LNCaP clone FGC (cell line): ENCODE measurements around the gene EFR3B.

Source experiments
- DNase-seq: peaks from one replicate; pipeline ENCODE4 v3.0.0-alpha.2; 2011; ENCODE audit warnings: low read depth
- H3K4me3 ChIP-seq: 2 replicates; pipeline ENCODE4 v1.5.1; 2011; ENCODE audit warnings: mild to moderate bottlenecking, low read depth, low read length, control low read depth
- TF ChIP-seq, protein P1 (sequence below): IDR thresholded peaks from 2 replicates; pipeline ENCODE4 v1.5.1; 2012; ENCODE audit warnings: mild to moderate bottlenecking; ENCODE audit not compliant: control insufficient read depth, insufficient read depth; ENCODE audit errors: extremely low read depth

Gene EFR3B

DNA sequence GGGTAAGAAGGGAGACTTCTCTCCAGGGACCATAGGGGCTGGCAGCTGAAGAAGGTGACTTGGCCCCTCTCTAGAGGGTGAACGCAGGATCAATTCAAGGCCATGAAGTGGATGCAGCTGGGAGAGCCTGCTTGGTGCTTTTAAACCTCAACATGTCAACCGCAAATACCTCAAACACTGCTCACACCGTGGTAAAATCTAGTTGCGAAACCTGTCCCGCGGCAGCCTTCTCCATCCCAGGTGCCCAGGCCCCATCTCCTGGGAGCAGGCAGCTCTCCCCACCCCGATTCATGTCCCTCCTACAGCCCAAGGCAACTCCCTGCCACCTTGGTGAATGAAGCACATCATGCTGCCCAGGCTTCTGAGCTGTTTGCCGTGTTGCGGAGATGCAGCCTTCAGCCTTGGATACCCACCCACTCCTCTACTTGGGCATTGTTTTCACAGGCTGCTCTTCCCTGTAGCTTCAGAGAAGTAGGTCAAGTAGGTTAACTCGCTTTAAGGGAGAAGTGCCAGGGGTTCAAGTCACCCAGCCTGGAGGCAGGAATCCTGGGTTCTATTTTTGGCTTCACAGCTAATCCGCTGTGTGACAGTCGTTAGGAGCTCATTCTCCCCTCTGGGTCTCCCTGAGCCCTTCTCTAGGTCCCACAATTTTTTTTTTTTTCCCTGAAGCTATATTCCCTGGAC, 6.2 kb upstream of the EFR3B start:
- TF ChIP-seq, protein P1, sequence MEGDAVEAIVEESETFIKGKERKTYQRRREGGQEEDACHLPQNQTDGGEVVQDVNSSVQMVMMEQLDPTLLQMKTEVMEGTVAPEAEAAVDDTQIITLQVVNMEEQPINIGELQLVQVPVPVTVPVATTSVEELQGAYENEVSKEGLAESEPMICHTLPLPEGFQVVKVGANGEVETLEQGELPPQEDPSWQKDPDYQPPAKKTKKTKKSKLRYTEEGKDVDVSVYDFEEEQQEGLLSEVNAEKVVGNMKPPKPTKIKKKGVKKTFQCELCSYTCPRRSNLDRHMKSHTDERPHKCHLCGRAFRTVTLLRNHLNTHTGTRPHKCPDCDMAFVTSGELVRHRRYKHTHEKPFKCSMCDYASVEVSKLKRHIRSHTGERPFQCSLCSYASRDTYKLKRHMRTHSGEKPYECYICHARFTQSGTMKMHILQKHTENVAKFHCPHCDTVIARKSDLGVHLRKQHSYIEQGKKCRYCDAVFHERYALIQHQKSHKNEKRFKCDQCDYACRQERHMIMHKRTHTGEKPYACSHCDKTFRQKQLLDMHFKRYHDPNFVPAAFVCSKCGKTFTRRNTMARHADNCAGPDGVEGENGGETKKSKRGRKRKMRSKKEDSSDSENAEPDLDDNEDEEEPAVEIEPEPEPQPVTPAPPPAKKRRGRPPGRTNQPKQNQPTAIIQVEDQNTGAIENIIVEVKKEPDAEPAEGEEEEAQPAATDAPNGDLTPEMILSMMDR = no peak
- no peak for DNase-seq
- H3K4me3 ChIP-seq = no peak overlapping the region

DNA sequence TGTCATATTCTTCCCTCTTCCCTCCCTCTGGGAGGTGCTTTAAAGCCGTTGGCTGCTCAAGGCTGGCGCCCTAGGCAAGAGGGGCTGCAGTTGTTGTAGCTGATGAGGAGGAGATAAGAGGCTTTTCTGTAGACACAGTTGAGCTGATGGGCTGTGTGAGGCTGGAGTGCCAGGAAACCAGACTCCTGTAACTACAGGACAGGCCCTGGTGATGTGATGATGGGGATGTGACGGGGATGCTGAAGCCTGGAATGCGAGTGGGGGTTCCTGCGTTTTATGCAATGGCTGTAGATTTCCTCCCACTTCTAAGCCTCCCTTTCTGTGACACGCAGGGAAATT, 5.7 kb upstream of the EFR3B start:
- TF ChIP-seq, protein P1 = no peak
- no peak overlapping the region for H3K4me3 ChIP-seq
- no peak for DNase-seq

DNA sequence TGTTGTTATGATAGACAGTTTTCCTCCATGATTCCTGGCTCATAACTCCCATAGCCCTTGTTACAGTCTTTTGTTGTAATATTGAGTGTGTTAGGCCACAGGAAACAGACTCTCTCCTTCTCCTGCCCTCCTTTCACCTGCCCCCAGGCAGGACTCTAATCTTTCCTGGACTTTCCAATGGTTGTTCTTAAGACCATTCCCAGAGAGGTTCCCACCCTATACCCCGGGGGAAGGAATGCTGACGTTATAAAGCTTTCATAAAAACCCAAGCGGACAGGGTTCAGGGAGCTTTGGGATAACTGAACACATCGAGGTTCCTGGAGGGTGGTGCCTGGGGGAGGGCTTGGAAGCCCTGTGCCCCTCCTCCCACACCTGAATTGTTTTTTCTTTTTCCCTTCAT, 2.8 kb upstream of the EFR3B start:
- H3K4me3 ChIP-seq = no peak overlapping the region
- DNase-seq = no peak
- TF ChIP-seq, protein P1 = no peak

DNA sequence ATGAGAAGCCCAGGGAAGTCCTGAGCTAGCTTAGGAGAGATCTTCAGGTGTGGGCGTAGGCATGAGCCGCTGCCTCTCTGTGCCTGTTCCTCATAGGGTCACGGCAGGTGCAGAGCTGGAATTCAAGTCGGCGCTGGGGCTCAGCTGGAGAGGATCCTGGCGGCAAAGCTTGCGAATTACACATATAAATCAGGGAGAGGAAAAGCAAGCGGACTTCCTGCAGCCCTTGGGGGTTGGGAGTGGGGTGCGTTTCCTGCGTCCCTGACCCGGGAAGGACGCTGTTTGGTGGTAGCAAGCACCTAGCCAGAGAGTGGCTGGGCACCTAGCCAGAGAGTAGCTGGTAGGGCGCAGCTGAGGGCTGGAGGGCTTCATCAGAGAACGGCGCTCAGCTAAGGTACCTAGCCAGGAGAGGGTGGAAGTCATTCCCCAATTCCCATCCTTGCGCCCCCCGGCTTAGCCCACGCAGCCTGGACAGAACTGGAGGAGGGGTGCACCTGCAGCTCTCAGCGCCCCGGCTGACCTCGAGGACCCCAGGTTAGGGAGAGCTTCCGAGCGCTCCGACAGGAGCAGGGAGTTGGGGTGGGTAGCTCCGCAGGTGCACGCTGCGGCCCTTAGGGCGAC, 459 bp upstream of the EFR3B start:
- H3K4me3 ChIP-seq = peak overlapping the region; percentile 48
- TF ChIP-seq, protein P1 = no peak
- DNase-seq = peak; percentile 53

DNA sequence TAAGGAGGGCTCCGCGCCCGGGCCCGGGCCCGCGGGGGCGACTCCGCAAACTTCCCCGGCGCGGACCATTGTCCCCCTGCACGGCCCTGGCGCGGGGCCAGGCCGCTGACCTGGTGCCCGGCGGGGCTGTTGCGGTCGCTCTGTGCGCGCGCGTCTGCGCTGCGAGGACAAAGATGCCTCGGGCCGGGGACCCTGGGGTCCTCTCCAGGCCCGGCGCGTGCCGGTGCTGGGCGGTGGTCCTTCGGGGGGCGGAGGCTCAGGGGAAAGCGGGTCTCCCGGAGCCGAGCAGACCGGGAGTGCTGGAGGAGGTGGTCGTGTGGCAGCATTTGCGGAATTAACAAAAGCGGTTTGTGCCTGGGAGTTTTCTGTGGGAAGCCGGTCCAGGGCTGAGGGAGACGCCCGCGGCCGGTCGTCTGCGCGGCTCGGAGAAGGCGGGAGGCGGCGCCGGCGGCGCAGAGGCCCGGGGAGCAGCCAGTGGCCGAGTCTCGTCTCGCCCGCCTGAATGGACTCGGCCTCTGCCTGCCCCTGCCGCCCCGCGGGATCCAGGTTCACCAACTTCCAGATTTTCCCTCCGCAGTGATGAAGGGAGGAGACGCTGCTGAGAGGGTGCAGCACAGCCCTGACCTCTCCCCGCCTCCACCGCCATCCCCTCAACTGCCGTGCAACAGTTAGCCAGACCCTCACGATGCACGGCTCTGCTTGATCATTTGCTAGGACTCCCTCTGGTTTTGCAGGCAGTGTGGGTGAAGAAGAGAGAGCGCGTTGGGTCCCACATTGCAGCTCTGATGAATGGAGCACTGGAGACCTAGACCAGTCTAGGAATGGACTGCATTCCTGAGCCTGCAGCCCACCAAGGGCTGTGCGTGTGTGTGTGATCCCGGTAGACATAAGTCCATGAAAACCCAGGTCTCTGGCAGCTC, 705 bp downstream of the EFR3B start:
- TF ChIP-seq, protein P1 = no peak
- H3K4me3 ChIP-seq = peak overlapping the region; percentile 50
- no peak for DNase-seq

DNA sequence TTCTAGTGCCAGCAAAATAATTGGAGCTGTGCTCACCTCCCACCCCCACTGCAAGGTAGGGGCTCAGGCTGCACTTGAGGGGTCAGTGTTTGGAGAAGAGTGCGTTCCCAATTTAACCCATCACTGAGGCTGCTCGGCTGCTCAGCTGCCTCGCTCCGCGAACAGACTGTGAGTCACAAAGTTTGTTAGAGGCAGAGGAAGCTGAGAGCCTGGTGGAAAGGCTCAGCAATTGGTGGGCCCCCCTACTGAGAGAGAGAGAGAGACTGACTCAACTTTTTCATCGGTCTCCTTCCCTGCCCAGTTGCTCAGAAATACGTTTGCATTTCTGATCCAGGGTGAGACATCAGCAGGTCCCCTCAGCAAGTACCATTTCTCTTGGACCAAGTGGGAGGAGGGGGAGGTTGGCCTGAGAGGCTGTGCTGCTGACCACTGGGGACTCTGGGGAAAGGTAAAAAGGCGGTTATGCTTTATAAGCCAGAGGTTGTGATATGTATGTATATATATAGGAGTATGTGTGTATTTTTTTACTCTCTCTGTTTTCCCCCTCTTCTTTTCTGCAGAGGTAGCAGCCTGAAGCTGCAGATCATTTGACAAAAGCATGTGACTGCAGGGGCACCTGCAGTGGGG, 1.5 kb downstream of the EFR3B start:
- no peak for DNase-seq
- TF ChIP-seq, protein P1 = no peak
- H3K4me3 ChIP-seq = no peak overlapping the region
